Loucy (cell line): ENCODE measurements around the gene C22orf23.
"Not testable (repeated sequence)": the region's sequence is repeated elsewhere in the genome, so short reads cannot be mapped to it uniquely, and the experiment has no call there.

Source experiments
- CTCF ChIP-seq: fragments of 200-600 bp; sonication (generic); conservative IDR thresholded peaks from 2 replicates; pipeline ENCODE4 v1.5.1; 2014; ENCODE audit warnings: mild to moderate bottlenecking, antibody characterized with exemption, low read length
- EZH2phosphoT487 ChIP-seq: fragments of 200-600 bp; IDR thresholded peaks from 2 replicates; pipeline ENCODE4 v1.6.1; 2018; ENCODE audit warnings: antibody characterized with exemption, mild to moderate bottlenecking, moderate library complexity, borderline replicate concordance

GRCh38 chr22:37976022-37976421 lies 22.6 kb upstream of the C22orf23 start:
- not testable (repeated sequence) for TF ChIP-seq CTCF, EZH2phosphoT487
